GM21515 (cell line): ENCODE results near the gene HLA-DMA.

Experiments
- ATAC-seq: cut with Tn5 transposase; IDR thresholded peaks from one replicate; pipeline ENCODE4 v1.9.1; 2021; ENCODE audit not compliant: unreplicated experiment

Gene HLA-DMA

GRCh38 chr6:32974541-32975308 lies 21.8 kb upstream of the HLA-DMA start:
- no peak for ATAC-seq

GRCh38 chr6:32974016-32974333 lies 21.1 kb upstream of the HLA-DMA start:
- ATAC-seq = no peak

GRCh38 chr6:32973144-32974015 lies 20.5 kb upstream of the HLA-DMA start:
- no peak for ATAC-seq

GRCh38 chr6:32972353-32973143 lies 19.7 kb upstream of the HLA-DMA start:
- ATAC-seq = no peak

- ATAC-seq = peak; percentile 47
Measured at GRCh38 chr6:32971581-32972352, 18.9 kb upstream of the HLA-DMA start.

- no peak for ATAC-seq
Measured at GRCh38 chr6:32971242-32971580, 18.3 kb upstream of the HLA-DMA start.

GRCh38 chr6:32970413-32971241 lies 17.7 kb upstream of the HLA-DMA start:
- ATAC-seq = no peak

DNA sequence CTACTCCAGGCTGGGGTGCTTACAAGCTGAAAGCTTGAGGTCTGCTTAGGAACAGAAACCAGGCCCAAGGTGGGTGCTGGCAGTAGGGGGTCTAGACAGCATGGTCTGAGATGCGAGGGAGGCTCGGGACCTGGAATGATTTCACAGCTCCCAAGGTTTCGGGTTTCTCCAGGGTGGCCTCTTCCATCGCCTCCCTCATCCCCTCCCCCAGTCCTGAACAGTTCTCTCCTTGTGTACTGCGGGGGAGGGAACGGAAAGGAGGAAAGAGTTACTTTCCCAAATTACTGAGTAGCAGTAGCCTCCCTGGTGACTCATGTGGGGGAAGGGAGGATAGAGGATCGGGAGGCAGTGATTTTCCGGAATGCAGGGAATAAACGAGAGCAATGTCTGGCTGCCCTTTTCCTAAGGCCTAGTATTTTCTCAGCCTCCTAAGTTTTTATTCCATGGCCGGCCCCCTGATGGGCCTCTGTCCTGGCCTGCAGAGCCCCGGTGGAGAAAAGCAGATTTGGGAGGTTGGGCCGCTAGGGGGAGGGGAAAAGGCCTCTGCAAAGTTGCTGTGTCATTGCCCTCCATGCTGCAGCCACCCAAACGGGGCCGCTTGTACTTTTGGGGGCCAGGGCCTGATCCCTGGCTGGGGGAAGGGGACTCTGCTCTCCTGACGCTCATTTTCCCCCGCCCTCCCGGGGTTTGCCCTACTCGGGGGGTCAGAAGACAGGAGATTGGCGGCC lies 17.0 kb upstream of the HLA-DMA start:
- ATAC-seq = no peak

GRCh38 chr6:32968867-32969684 lies 16.2 kb upstream of the HLA-DMA start:
- no peak for ATAC-seq

DNA sequence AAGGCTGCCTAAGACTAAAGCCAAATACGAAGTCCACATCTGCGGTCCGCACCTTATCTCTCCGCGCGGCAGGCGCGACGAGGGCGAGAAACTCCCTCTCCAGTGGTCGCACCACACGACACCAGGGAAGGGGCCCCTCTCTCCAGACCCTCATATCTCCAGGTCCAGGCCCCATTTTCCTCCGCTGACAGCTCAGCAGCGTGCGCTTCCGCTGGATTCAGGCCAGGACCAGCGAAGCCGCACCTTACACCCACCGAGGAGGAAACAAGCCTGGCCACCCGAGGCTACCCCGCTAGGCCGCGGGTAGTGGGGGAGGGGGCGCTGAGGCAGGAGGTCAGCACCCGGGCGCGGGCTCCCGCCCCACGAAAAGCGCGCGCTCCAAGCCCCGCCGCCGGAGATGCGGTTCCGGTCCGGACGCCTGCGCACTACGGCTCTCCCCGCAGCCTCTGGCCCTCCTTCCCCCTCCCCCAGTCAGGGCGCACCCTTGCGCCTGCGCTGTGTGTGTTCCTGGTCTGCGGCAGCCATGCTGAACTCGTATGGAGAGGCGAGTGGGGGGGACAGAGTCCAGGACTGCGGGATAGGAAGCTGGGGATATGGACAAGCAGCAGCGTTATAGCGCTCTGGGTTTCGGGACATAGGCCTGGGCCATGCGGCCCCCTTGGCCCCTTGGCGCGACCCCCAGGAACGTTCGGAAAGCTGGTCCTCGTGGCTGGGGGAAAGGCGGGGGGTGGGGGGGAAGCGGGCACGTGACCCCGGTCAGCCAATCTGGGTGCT lies 15.4 kb upstream of the HLA-DMA start, which contains the start of gene BRD2:
TSS of gene BRD2 (plus strand) at position 502 of the 774 bp plus-strand sequence. CDS start 4,305 bp downstream, outside the sequence.
- peak; percentile 31 for ATAC-seq

- no peak for ATAC-seq
Measured at GRCh38 chr6:32967151-32968091, 14.5 kb upstream of the HLA-DMA start.

GRCh38 chr6:32964776-32965175 lies 11.9 kb upstream of the HLA-DMA start:
- ATAC-seq = no peak

GRCh38 chr6:32963866-32964265 lies 11.0 kb upstream of the HLA-DMA start:
- no peak for ATAC-seq

DNA sequence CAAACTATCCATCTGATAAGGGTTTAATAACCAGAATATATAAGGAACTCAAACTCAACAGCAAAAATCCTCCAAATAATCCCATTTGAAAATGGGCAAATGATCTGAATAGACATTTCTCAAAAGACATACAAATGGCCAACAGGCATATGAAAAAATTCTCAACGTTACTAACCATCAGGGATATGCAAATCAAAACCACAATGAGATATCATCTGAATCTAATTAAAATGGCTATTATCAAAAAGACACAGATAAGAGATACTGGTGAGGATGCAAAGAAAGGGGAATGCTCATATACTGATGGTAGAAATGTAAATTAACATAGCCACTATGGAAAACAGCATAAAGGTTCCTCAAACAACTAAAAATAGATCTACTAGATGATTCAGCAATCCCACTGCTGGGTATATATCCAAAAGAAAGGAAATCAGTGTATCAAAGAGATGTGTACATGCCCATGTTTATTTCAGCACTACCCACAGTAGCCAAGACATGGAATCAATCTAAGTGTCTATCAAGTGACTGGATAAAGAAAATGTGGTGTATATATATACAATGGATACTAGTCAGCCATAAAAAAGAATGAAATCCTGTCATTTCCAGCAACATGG lies 9.4 kb upstream of the HLA-DMA start:
- no peak for ATAC-seq

- no peak for ATAC-seq
Measured at GRCh38 chr6:32960563-32960962, 7.7 kb upstream of the HLA-DMA start.

- no peak for ATAC-seq
Measured at GRCh38 chr6:32956176-32956575, 3.3 kb upstream of the HLA-DMA start.
